ENCODE results near the gene RELL1. TPM values are rescaled to one million over a fixed set of nuclear protein-coding genes. Genes with fewer than 3 reads are reported as not detected.

RELL1 gene
- total RNA-seq, 1 experiment from 2014 or later, result 18.2 TPM

DNA sequence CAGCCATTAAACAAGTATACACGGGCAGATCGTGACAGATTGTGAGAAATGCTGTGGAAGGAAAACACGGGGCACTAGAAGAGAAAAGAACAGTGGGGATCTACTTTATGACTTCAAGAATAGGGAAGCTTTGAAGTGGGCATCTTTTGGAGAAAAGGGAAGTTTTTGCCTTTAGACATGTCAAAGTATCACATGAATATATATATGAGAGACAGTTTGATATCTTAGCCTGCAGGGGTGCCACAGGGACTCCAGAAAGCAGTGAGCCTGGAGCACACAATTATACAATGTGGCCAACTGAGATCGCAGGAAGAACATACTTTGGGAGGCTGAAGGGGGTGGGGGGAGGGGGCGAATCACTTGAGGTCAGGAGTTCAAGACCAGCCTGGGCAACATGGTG, 35.7 kb downstream of the RELL1 start:
- intact Hi-C loops (cut with micrococcal nuclease; ENCODE audit: unreplicated experiment), result no loop called here
- no TSS peak for BruUV-seq (replicated peaks)
- Mint-ChIP-seq H3K27ac (ENCODE audit: unreplicated experiment) (no peak overlapping the region), H3K9me3 (ENCODE audit: low read depth, unreplicated experiment) (peaks cover 4% of the 10 kb centered on the region), H3K4me1 (ENCODE audit: low read depth, unreplicated experiment) (peaks cover 24% of the 10 kb centered on the region), H3K36me3 (ENCODE audit: insufficient read depth, unreplicated experiment) (peaks cover 5% of the 10 kb centered on the region), H3K4me3 (ENCODE audit: low read depth, unreplicated experiment) (no peak overlapping the region), H3K27me3 (ENCODE audit: unreplicated experiment) (no peaks in the 10 kb centered on the region)
- DNase-seq, result no peak
- TF ChIP-seq, protein P1, sequence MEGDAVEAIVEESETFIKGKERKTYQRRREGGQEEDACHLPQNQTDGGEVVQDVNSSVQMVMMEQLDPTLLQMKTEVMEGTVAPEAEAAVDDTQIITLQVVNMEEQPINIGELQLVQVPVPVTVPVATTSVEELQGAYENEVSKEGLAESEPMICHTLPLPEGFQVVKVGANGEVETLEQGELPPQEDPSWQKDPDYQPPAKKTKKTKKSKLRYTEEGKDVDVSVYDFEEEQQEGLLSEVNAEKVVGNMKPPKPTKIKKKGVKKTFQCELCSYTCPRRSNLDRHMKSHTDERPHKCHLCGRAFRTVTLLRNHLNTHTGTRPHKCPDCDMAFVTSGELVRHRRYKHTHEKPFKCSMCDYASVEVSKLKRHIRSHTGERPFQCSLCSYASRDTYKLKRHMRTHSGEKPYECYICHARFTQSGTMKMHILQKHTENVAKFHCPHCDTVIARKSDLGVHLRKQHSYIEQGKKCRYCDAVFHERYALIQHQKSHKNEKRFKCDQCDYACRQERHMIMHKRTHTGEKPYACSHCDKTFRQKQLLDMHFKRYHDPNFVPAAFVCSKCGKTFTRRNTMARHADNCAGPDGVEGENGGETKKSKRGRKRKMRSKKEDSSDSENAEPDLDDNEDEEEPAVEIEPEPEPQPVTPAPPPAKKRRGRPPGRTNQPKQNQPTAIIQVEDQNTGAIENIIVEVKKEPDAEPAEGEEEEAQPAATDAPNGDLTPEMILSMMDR (IDR thresholded peaks at IDR 0.05; ENCODE audit: unreplicated experiment), result no peak
- CTCF ChIA-PET, result no interaction called here

DNA sequence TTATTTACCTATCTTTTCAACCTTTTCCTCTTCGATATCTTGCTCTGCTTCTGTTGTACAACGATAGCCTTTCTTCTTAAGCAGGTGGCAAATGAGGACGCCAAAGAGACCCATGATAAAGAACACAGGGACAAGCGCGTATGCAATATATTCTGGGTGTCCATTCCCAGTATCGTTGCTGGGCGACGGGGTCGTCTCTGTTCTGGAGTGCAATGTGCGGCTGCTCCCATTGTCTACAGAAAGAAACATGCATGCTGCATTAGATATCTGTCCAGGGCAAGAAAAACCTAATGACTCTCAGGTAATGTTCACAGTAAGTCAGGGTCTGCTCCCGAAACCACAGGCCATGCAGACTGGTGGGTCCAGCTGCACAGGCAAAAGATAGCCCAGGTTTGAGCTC, 36.9 kb downstream of the RELL1 start:
- peaks cover 5% of the 10 kb centered on the region for H3K36me3 Mint-ChIP-seq (ENCODE audit: insufficient read depth, unreplicated experiment)
- CTCF ChIA-PET, result no interaction called here
- no peak overlapping the region for H3K4me3 Mint-ChIP-seq (ENCODE audit: low read depth, unreplicated experiment)
- no TSS peak for BruUV-seq (replicated peaks)
- no peak for DNase-seq
- no peak overlapping the region for H3K27ac Mint-ChIP-seq (ENCODE audit: unreplicated experiment)
- H3K27me3 Mint-ChIP-seq (ENCODE audit: unreplicated experiment), result no peaks in the 10 kb centered on the region
- peaks cover 4% of the 10 kb centered on the region for H3K9me3 Mint-ChIP-seq (ENCODE audit: low read depth, unreplicated experiment)
- peaks cover 24% of the 10 kb centered on the region for H3K4me1 Mint-ChIP-seq (ENCODE audit: low read depth, unreplicated experiment)
- TF ChIP-seq, protein P1 (IDR thresholded peaks at IDR 0.05; ENCODE audit: unreplicated experiment), result no peak
- intact Hi-C loops (cut with micrococcal nuclease; ENCODE audit: unreplicated experiment), result no loop called here

DNA sequence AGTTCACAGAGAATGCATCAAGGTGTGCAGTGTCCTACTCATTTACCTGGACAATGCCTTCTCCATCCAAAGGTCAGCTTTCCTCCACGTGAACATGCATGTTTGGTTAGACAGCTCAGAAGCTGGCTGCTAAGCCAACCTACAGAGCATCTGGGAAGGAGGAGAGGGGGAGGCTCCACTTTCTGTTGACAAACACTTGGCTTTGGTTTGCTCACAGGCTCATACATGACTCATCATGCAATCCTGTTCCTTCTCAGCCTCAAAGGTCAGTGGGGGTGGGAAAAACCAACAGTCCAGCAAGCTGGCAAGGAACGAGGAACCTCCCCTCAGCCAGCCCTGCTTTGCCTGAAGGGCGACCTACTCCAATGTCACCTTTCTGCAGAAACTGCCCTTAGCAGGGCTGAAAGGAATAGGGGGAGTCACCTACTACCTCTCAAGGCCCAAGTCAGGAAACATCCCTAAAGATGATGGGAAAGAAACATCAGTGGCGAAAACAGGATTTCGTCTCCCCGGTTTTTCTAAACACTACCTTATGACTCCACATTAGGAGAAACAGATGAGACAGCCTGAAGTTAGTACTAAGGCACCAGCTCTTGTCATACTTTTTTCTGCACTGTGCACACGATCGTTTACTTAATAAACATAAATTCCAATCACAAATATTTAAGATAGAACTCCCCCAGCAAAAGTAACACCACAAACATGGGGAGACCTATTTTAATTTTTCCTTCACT, 37.9 kb downstream of the RELL1 start:
- H3K27me3 Mint-ChIP-seq (ENCODE audit: unreplicated experiment), result no peaks in the 10 kb centered on the region
- peaks cover 5% of the 10 kb centered on the region for H3K36me3 Mint-ChIP-seq (ENCODE audit: insufficient read depth, unreplicated experiment)
- H3K27ac Mint-ChIP-seq (ENCODE audit: unreplicated experiment), result no peak overlapping the region
- peaks cover 17% of the 10 kb centered on the region for H3K4me1 Mint-ChIP-seq (ENCODE audit: low read depth, unreplicated experiment)
- CTCF ChIA-PET, result interaction anchor here (0.6 kb wide), 1 partner anchor 173 kb away, joined by 4 read pairs; no protein-coding TSS in a partner anchor
- DNase-seq, result peak; percentile 77
- no peaks in the 10 kb centered on the region for H3K9me3 Mint-ChIP-seq (ENCODE audit: low read depth, unreplicated experiment)
- TF ChIP-seq, protein P1 (IDR thresholded peaks at IDR 0.05; ENCODE audit: unreplicated experiment), result no peak
- no peak overlapping the region for H3K4me3 Mint-ChIP-seq (ENCODE audit: low read depth, unreplicated experiment)
- no TSS peak for BruUV-seq (replicated peaks)
- intact Hi-C loops (cut with micrococcal nuclease; ENCODE audit: unreplicated experiment), result no loop called here

DNA sequence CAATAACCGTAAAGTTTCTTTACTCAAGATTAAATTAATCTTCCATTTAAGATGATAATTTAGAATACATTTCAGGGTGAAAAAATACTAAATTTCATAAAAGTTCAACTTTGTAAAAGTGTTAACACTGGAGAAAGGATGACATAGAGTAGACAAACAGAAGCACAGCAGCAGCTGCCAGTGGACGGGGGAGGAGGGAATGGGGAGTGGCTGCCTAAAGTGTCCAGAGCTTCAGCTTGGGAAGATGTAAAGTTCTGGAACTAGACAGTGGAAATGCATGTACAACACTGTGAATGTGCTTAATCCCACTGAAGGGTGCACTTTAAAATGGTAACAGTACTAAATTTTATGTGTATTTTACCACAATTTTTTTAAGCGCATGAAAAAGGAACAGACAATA, 39.9 kb downstream of the RELL1 start:
- CTCF ChIA-PET, result no interaction called here
- no TSS peak for BruUV-seq (replicated peaks)
- H3K9me3 Mint-ChIP-seq (ENCODE audit: low read depth, unreplicated experiment), result no peaks in the 10 kb centered on the region
- no peak overlapping the region for H3K4me3 Mint-ChIP-seq (ENCODE audit: low read depth, unreplicated experiment)
- intact Hi-C loops (cut with micrococcal nuclease; ENCODE audit: unreplicated experiment), result no loop called here
- TF ChIP-seq, protein P1 (IDR thresholded peaks at IDR 0.05; ENCODE audit: unreplicated experiment), result no peak
- no peaks in the 10 kb centered on the region for H3K27me3 Mint-ChIP-seq (ENCODE audit: unreplicated experiment)
- peaks cover 5% of the 10 kb centered on the region for H3K36me3 Mint-ChIP-seq (ENCODE audit: insufficient read depth, unreplicated experiment)
- peaks cover 24% of the 10 kb centered on the region for H3K4me1 Mint-ChIP-seq (ENCODE audit: low read depth, unreplicated experiment)
- no peak for DNase-seq
- no peak overlapping the region for H3K27ac Mint-ChIP-seq (ENCODE audit: unreplicated experiment)
